22Rv1 (cell line): ENCODE results near the gene GNAL.

Experiments used
- CTCF ChIP-seq: fragments of 450-650 bp; IDR thresholded peaks from 2 replicates; pipeline ENCODE4 v1.5.1; 2017; ENCODE audit warnings: mild to moderate bottlenecking
- ZFX ChIP-seq: fragments of 450-650 bp; IDR thresholded peaks from 2 replicates; pipeline ENCODE4 v1.6.1; 2017; ENCODE audit warnings: antibody characterized with exemption, borderline replicate concordance

DNA sequence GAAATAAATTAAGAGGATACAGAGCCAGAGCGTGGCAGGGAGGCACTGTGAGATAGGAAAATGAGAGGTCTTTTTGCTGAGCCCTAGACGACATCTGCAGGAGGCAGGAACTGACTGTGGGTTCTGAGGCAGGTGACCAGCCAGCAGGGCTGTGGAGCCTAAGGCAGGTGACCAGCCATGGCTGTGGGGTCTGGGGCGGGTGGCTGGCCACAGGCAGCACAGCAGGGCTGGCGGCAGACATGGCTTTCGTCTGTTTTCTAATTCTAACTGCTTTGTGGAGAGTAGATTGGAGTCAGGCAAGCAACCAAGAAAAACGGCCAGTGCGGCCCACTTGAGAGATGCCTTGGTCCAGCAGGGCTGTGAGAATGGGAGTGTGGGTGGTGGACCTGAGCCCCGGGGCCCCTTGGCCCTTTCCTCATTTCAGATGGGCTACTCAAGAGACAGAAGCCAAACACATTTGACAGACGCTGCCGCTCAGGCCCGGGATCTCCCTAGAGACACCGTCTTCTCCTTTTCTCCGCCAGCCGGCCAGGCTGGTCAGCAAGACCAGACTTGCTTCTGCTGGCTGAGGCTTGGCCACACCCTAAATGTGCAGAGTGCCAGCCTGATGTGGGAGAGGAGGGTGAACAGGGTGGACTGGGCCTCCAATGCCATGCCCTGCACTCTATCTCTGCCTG, 19.7 kb upstream of the GNAL start:
- no peak for TF ChIP-seq CTCF
- TF ChIP-seq ZFX: no peak
